Upper lobe of right lung (tissue), 1 donor: ENCODE measurements around the gene CRKL. TPM values are rescaled to one million over a fixed set of nuclear protein-coding genes. Genes with fewer than 3 reads are reported as not detected.
A peak's percentile ranks its signal among the peaks of the same experiment; 100 is the strongest.

ENCODE experiments used
- ATAC-seq: fragments of 200-7000 bp; cut with Tn5 transposase; one replicate; pipeline ENCODE4 v1.9.1; 2020; ENCODE audit warnings: mild to moderate bottlenecking, moderate library complexity
- DNase-seq: peaks from one replicate; pipeline ENCODE4 v3.0.0-alpha.2; 2020
- H3K27ac ChIP-seq: fragments of 200-600 bp; one replicate; pipeline ENCODE4 v1.8.0; 2022
- H3K27me3 ChIP-seq: fragments of 200-600 bp; one replicate; pipeline ENCODE4 v1.8.0; 2022; ENCODE audit warnings: mild to moderate bottlenecking
- H3K36me3 ChIP-seq: fragments of 200-600 bp; one replicate; pipeline ENCODE4 v1.8.0; 2022
- H3K4me1 ChIP-seq: fragments of 200-600 bp; one replicate; pipeline ENCODE4 v1.8.0; 2022
- H3K4me3 ChIP-seq: fragments of 200-600 bp; one replicate; pipeline ENCODE4 v1.8.0; 2022; ENCODE audit warnings: mild to moderate bottlenecking
- H3K9me3 ChIP-seq: fragments of 200-600 bp; one replicate; pipeline ENCODE4 v1.8.0; 2022
- intact Hi-C: fragments of 100-400 bp; cut with DNase I; formaldehyde crosslinking; loops from one replicate; pipeline ENCODE4 v1.11.0; 2022
- long read RNA-seq: library from polyadenylated mRNA; unstranded; transcript quantifications from one replicate; pipeline ENCODE4 v2.0.0, GENCODE V29; 2021
- total RNA-seq: library from RNA; stranded (reverse); fragmentation: NEBNext Ultra II Directional; extraction: Animal tissue kit (Norgen Biotek cat#: 25700); gene quantifications from one replicate; pipeline ENCODE4 v1.2.1, GENCODE V29; 2021
- TF ChIP-seq, protein P1 (sequence below): fragments of 200-600 bp; IDR thresholded peaks from one replicate; pipeline ENCODE4 v1.8.0; 2022; ENCODE audit warnings: antibody characterized with exemption
- donor health status: DM: no; HTN: yes; CAD: no; lungs with severe emphysema.

The CRKL gene, protein sequence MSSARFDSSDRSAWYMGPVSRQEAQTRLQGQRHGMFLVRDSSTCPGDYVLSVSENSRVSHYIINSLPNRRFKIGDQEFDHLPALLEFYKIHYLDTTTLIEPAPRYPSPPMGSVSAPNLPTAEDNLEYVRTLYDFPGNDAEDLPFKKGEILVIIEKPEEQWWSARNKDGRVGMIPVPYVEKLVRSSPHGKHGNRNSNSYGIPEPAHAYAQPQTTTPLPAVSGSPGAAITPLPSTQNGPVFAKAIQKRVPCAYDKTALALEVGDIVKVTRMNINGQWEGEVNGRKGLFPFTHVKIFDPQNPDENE
- total RNA-seq, result 60.8 TPM
- long read RNA-seq, full-length matches to known transcripts, result 62 of 86 reads
- long read RNA-seq, partial matches to known transcripts, result 17 of 86 reads
- long read RNA-seq, other reads (novel, unspliced or antisense), result 7 of 86 reads

GRCh38 chr22:20916916-20917810, at the start of gene CRKL:
TSS of gene CRKL (plus strand) at chr22:20917407. CDS start at chr22:20917935, 528 bp downstream.
- Histone ChIP-seq H3K4me3 (peak within 1 kb of the TSS; percentile 73), H3K9me3 (no peaks in the 10 kb centered on the region), H3K27ac (peak within 1 kb of the TSS; percentile 89), H3K27me3 (no peaks in the 10 kb centered on the region), H3K4me1 (peaks cover 16% of the 10 kb centered on the region), H3K36me3 (no peaks in the 10 kb centered on the region)
- TF ChIP-seq, protein P1, sequence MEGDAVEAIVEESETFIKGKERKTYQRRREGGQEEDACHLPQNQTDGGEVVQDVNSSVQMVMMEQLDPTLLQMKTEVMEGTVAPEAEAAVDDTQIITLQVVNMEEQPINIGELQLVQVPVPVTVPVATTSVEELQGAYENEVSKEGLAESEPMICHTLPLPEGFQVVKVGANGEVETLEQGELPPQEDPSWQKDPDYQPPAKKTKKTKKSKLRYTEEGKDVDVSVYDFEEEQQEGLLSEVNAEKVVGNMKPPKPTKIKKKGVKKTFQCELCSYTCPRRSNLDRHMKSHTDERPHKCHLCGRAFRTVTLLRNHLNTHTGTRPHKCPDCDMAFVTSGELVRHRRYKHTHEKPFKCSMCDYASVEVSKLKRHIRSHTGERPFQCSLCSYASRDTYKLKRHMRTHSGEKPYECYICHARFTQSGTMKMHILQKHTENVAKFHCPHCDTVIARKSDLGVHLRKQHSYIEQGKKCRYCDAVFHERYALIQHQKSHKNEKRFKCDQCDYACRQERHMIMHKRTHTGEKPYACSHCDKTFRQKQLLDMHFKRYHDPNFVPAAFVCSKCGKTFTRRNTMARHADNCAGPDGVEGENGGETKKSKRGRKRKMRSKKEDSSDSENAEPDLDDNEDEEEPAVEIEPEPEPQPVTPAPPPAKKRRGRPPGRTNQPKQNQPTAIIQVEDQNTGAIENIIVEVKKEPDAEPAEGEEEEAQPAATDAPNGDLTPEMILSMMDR, result peak; percentile 93
- intact Hi-C loops, result no loop called here
- peak; percentile 99 for ATAC-seq
- DNase-seq, result peak; percentile 99

DNA sequence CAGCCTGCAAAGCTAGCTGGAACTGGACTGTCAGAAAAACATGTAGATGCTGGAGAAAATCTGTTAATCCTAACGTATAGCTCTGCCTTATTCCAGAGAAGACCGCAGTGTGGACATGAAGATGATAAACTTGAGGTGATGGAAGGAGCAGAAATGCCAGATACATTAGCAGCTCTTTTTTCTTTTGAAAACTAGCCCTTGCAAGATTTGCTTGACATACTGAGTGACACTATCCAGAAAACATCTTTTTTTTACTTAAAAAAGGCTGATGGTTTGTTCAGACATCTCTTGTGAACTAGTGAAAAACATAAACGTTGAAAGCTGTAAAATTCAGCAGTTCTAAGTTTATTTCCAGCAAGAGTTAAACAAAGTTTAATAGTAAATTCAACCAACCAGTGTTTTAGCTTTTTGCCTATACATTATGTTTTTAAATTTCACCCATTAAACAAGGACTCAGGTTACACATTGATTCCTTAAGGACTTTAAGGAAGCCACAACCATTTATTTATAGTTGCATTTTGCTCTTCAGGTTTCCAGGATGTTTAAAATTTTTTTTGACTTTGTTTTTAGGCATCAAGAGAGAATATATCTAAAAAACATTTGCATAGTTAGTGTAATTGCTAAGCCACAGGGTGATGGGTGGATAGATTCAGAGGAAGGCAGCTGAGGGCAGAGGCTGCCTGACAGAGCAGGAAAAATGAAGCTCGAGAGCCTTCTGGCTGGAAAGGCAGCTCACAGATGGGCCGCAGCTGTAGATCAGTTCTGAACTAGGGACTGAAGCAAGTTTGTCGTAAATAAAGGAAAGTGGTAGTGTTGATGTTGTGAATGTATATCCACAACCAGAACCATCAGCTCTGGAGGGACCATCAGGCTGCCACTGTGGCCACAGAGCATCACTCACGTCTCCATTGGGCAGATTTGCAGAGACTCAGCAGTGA, 48.9 kb upstream of the CRKL start:
- DNase-seq (no peak), ATAC-seq (no peak)
- peaks cover 42% of the 10 kb centered on the region for H3K4me1 ChIP-seq
- intact Hi-C loops, result no loop called here
- no peaks in the 10 kb centered on the region for H3K9me3 ChIP-seq
- peak overlapping the region; percentile 80 for H3K27ac ChIP-seq
- peaks cover 47% of the 10 kb centered on the region for H3K36me3 ChIP-seq
- no peak overlapping the region for H3K4me3 ChIP-seq
- H3K27me3 ChIP-seq, result no peaks in the 10 kb centered on the region
- TF ChIP-seq, protein P1, result no peak

GRCh38 chr22:20869234-20869633, 48.0 kb upstream of the CRKL start:
- Histone ChIP-seq H3K36me3 (peaks cover 43% of the 10 kb centered on the region), H3K4me1 (peaks cover 39% of the 10 kb centered on the region), H3K27me3 (no peaks in the 10 kb centered on the region), H3K27ac (peak overlapping the region; percentile 42), H3K4me3 (no peak overlapping the region), H3K9me3 (no peaks in the 10 kb centered on the region)
- ATAC-seq (no peak), DNase-seq (no peak)
- intact Hi-C loops, result no loop called here
- TF ChIP-seq, protein P1, result no peak

- H3K36me3 ChIP-seq, result peaks cover 51% of the 10 kb centered on the region
- H3K4me1 ChIP-seq, result peaks cover 6% of the 10 kb centered on the region
- no peaks in the 10 kb centered on the region for H3K27me3 ChIP-seq
- TF ChIP-seq, protein P1, result no peak
- H3K4me3 ChIP-seq, result no peak overlapping the region
- ATAC-seq (no peak), DNase-seq (no peak)
- no peak overlapping the region for H3K27ac ChIP-seq
- intact Hi-C loops, result no loop called here
- H3K9me3 ChIP-seq, result no peaks in the 10 kb centered on the region
Observed at GRCh38 chr22:20873214-20873613, 44.0 kb upstream of the CRKL start.

GRCh38 chr22:20875296-20875695, 41.9 kb upstream of the CRKL start:
- H3K4me1 ChIP-seq, result no peaks in the 10 kb centered on the region
- H3K27me3 ChIP-seq, result no peaks in the 10 kb centered on the region
- H3K9me3 ChIP-seq, result no peaks in the 10 kb centered on the region
- H3K36me3 ChIP-seq, result peaks cover 42% of the 10 kb centered on the region
- H3K27ac ChIP-seq, result no peak overlapping the region
- DNase-seq, result no peak
- H3K4me3 ChIP-seq, result no peak overlapping the region
- TF ChIP-seq, protein P1, result no peak
- intact Hi-C loops, result no loop called here
- no peak for ATAC-seq
